ENCODE measurements around the gene NR4A1.
A peak's percentile ranks its signal among the peaks of the same experiment; 100 is the strongest.

- TF ChIP-seq CTCF (conservative IDR thresholded peaks at IDR 0.05; ENCODE audit: low read depth, low read length) (peak; percentile 71), EZH2 (IDR thresholded peaks at IDR 0.05; ENCODE audit: borderline replicate concordance, low read depth, low read length, poor library complexity, severe bottlenecking) (no peak)
These were observed 30.5 kb upstream of the NR4A1 start for GRCh38 chr12:52020539-52021336.

Data from A673 (cell line).